Measurements from ENCODE around the gene DUSP18.

DUSP18 gene

DNA sequence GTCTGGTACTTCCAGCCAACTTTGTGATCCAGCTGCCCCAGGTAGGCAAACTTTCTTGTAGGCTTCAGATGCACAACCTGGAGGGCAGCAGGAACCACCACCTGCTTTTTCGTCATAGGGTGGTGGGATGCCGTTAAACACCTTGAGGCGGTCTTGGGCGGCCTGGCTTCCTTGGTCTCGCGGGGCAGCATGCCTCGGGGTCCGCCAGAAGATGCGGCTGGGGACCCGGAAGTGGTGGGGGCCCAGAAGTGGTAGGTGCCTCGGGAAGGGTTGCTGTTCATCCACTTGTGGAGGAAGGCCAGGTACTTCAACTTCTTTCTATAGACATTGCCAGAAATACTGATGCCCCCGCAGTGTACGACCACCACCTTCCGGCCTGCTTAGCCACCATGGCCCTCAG, 13.3 kb downstream of the DUSP18 start:
- no peak overlapping the region for H3K4me3 ChIP-seq (ENCODE audit: low read depth, low read length)
- no peaks in the 10 kb centered on the region for H3K4me1 ChIP-seq (ENCODE audit: control insufficient read depth, insufficient read depth, low read length)
- no peak overlapping the region for H3K9ac ChIP-seq (ENCODE audit: low read length)
- no peaks in the 10 kb centered on the region for H3K9me3 ChIP-seq (ENCODE audit: control insufficient read depth, insufficient read depth, low read depth, low read length)
- no peak overlapping the region for H3K27ac ChIP-seq (ENCODE audit: low read depth, low read length)
- H3K36me3 ChIP-seq (ENCODE audit: control insufficient read depth, insufficient read depth, low read length): no peaks in the 10 kb centered on the region
- H3K27me3 ChIP-seq (ENCODE audit: control insufficient read depth, insufficient read depth, low read length): no peaks in the 10 kb centered on the region

GRCh38 chr22:30652852-30653251, 14.8 kb downstream of the DUSP18 start:
- no peak overlapping the region for H3K27ac ChIP-seq (ENCODE audit: low read depth, low read length)
- no peak overlapping the region for H3K9ac ChIP-seq (ENCODE audit: low read length)
- H3K9me3 ChIP-seq (ENCODE audit: control insufficient read depth, insufficient read depth, low read depth, low read length): no peaks in the 10 kb centered on the region
- H3K4me3 ChIP-seq (ENCODE audit: low read depth, low read length): no peak overlapping the region
- no peaks in the 10 kb centered on the region for H3K36me3 ChIP-seq (ENCODE audit: control insufficient read depth, insufficient read depth, low read length)
- H3K4me1 ChIP-seq (ENCODE audit: control insufficient read depth, insufficient read depth, low read length): peaks cover 3% of the 10 kb centered on the region; the same call in 1 of the 2 replicates
- H3K27me3 ChIP-seq (ENCODE audit: control insufficient read depth, insufficient read depth, low read length): no peaks in the 10 kb centered on the region

DNA sequence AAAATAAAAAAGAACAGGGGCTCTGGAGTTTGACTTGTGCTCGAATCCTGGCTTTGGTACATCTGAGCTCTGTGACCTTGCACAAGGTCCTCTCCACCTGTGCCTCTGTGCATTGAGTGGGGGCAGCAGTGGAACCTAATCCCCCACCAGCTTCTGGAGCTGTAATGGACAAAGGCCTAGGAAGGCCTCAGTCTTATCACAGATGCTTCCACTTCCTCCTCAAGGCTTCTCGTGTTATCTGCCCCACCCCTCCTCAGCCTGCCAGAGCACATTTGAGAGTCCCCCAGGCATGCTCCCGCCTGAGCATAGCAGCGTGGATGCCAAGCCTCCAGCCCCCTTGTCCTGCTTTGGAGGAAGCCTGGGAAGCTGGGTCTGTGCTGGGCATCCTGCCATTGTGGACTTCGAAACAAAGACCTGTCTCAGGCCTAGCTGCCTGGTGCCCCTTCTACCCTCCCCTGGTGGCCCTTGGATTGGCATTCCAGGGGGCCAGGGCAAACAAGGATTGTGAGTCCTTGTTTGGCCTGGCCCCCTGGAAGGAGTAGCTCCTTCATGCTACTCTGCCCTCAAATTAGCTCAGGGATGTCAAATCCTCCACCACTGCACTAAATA, 17.1 kb downstream of the DUSP18 start:
- no peaks in the 10 kb centered on the region for H3K9me3 ChIP-seq (ENCODE audit: control insufficient read depth, insufficient read depth, low read depth, low read length)
- peaks cover 3% of the 10 kb centered on the region; the same call in 1 of the 2 replicates for H3K4me1 ChIP-seq (ENCODE audit: control insufficient read depth, insufficient read depth, low read length)
- H3K36me3 ChIP-seq (ENCODE audit: control insufficient read depth, insufficient read depth, low read length): no peaks in the 10 kb centered on the region
- no peak overlapping the region for H3K9ac ChIP-seq (ENCODE audit: low read length)
- no peak overlapping the region for H3K27ac ChIP-seq (ENCODE audit: low read depth, low read length)
- H3K4me3 ChIP-seq (ENCODE audit: low read depth, low read length): no peak overlapping the region
- no peaks in the 10 kb centered on the region for H3K27me3 ChIP-seq (ENCODE audit: control insufficient read depth, insufficient read depth, low read length)

DNA sequence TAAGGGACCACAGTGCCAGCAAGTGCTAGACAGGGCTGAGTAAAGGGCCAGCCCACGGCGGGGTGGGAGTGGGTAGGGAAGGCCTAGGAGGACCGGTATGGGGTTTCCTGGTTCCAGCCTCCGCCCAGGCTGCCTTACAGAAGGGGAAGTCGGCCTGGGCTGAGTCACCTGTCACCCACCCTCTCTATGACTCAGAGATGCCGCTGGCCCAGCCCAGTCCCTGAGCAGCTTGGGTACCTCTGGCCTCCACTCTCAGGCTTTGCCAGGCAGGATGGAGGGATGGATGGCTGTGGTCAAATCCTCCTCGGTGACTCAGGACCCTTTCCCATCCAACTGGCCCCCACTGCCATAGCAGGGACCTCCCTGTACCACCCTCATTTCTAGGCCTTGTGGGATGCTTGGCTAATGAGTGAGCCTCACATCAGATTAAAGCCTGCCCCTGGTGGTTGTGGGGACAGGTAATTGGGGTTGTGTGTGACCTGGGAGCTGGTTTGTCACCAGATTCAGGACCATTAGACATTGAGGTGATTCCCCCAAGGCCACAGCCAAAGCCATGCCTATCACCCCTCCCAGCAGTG, 18.2 kb downstream of the DUSP18 start:
- Histone ChIP-seq H3K27ac (ENCODE audit: low read depth, low read length) (no peak overlapping the region), H3K27me3 (ENCODE audit: control insufficient read depth, insufficient read depth, low read length) (no peaks in the 10 kb centered on the region), H3K9me3 (ENCODE audit: control insufficient read depth, insufficient read depth, low read depth, low read length) (no peaks in the 10 kb centered on the region), H3K4me3 (ENCODE audit: low read depth, low read length) (no peak overlapping the region), H3K9ac (ENCODE audit: low read length) (no peak overlapping the region), H3K4me1 (ENCODE audit: control insufficient read depth, insufficient read depth, low read length) (peaks cover 3% of the 10 kb centered on the region; the same call in 1 of the 2 replicates), H3K36me3 (ENCODE audit: control insufficient read depth, insufficient read depth, low read length) (no peaks in the 10 kb centered on the region)

GRCh38 chr22:30648825-30649224, 18.9 kb downstream of the DUSP18 start:
- H3K9me3 ChIP-seq (ENCODE audit: control insufficient read depth, insufficient read depth, low read depth, low read length): no peaks in the 10 kb centered on the region
- H3K4me1 ChIP-seq (ENCODE audit: control insufficient read depth, insufficient read depth, low read length): peaks cover 3% of the 10 kb centered on the region; the same call in 1 of the 2 replicates
- H3K27ac ChIP-seq (ENCODE audit: low read depth, low read length): no peak overlapping the region
- no peaks in the 10 kb centered on the region for H3K36me3 ChIP-seq (ENCODE audit: control insufficient read depth, insufficient read depth, low read length)
- no peaks in the 10 kb centered on the region for H3K27me3 ChIP-seq (ENCODE audit: control insufficient read depth, insufficient read depth, low read length)
- no peak overlapping the region for H3K4me3 ChIP-seq (ENCODE audit: low read depth, low read length)
- no peak overlapping the region for H3K9ac ChIP-seq (ENCODE audit: low read length)

DNA sequence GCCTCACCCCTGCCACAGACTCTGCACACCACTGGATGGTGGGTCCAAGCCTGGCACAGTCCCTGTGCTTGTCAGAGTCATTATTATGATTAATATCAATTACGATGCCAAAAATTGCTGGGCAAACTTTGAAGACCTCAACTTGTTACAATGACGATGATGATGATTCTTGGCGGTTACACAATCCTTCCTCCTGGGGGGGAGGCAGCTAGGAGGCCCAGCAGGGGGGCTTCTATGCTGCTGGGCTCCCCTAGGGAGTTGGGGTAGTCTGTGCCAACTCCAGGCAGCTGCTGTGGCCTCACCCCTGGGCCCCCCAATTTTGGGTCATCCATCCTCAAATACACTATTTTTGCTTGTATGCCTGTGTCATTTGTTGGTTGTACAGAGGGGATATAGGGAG, 20.1 kb downstream of the DUSP18 start:
- H3K9me3 ChIP-seq (ENCODE audit: control insufficient read depth, insufficient read depth, low read depth, low read length): no peaks in the 10 kb centered on the region
- H3K4me1 ChIP-seq (ENCODE audit: control insufficient read depth, insufficient read depth, low read length): peaks cover 3% of the 10 kb centered on the region; the same call in 1 of the 2 replicates
- H3K4me3 ChIP-seq (ENCODE audit: low read depth, low read length): no peak overlapping the region
- H3K27ac ChIP-seq (ENCODE audit: low read depth, low read length): no peak overlapping the region
- H3K9ac ChIP-seq (ENCODE audit: low read length): no peak overlapping the region
- no peaks in the 10 kb centered on the region for H3K36me3 ChIP-seq (ENCODE audit: control insufficient read depth, insufficient read depth, low read length)
- H3K27me3 ChIP-seq (ENCODE audit: control insufficient read depth, insufficient read depth, low read length): no peaks in the 10 kb centered on the region

DNA sequence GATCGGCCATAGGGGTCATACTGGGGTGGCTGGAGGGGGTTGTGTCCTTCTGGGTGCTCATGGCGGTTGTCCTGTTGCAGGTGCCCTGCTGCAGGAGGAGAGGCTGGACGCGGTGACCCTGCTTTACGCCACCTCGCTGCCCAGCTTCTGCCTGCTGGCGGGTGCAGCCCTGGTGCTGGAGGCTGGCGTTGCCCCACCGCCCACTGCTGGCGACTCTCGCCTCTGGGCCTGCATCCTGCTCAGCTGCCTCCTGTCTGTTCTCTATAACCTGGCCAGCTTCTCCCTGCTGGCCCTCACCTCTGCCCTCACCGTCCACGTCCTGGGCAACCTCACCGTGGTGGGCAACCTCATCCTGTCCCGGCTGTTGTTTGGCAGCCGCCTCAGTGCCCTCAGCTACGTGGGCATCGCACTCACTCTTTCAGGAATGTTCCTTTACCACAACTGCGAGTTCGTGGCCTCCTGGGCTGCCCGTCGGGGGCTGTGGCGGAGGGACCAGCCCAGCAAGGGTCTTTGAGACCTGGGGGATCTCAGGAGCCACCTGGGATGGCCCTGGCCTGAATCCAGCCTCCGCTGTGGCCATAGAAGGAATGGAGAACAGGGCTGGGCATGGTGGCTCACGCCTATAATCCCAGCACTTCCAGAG, 21.0 kb downstream of the DUSP18 start:
- no peaks in the 10 kb centered on the region for H3K36me3 ChIP-seq (ENCODE audit: control insufficient read depth, insufficient read depth, low read length)
- no peak overlapping the region for H3K27ac ChIP-seq (ENCODE audit: low read depth, low read length)
- no peak overlapping the region for H3K4me3 ChIP-seq (ENCODE audit: low read depth, low read length)
- peaks cover 3% of the 10 kb centered on the region; the same call in 1 of the 2 replicates for H3K4me1 ChIP-seq (ENCODE audit: control insufficient read depth, insufficient read depth, low read length)
- no peak overlapping the region for H3K9ac ChIP-seq (ENCODE audit: low read length)
- no peaks in the 10 kb centered on the region for H3K9me3 ChIP-seq (ENCODE audit: control insufficient read depth, insufficient read depth, low read depth, low read length)
- H3K27me3 ChIP-seq (ENCODE audit: control insufficient read depth, insufficient read depth, low read length): no peaks in the 10 kb centered on the region

DNA sequence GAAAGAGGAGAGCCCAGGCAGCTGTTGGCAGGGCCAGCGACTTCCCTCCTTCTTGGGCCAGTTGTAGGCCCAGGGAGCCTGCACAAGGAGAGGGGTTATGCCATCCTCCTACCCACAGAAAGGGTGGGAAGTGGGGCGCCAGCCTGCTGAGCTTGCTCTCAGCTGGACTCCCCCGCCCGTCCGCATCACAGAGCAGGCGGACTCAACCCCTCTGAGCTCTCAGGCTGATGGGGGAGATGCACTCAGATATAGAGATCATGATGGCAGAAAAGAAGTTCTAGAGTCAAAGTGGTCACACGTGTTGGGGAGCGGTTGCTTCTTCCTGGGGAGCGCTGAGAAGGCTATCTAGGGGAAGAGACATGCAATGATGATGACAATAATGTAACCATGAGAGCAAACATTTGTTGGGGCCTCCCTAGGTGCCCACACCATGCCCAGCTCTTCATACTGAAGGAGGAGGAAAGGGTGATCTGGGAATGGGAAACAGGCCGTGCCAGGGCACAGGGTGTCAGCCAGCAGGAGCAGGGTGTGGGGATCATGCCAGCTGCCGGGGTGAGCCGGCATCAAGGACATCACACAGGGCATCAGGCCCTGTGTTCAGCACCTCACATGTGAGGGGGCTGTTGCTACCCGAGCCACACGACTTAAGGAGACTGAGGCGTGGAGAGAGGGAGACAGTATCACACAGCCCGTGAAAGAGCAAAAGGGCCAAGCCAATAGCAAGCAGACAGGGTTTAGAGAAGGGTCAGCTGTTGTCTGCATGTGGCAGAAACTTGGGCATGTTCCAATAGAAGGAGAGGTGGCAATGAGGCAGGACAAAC, 24.4 kb downstream of the DUSP18 start:
- no peak overlapping the region for H3K27ac ChIP-seq (ENCODE audit: low read depth, low read length)
- no peaks in the 10 kb centered on the region for H3K4me1 ChIP-seq (ENCODE audit: control insufficient read depth, insufficient read depth, low read length)
- no peak overlapping the region for H3K9ac ChIP-seq (ENCODE audit: low read length)
- H3K9me3 ChIP-seq (ENCODE audit: control insufficient read depth, insufficient read depth, low read depth, low read length): peaks cover 2% of the 10 kb centered on the region; the same call in 1 of the 2 replicates
- H3K27me3 ChIP-seq (ENCODE audit: control insufficient read depth, insufficient read depth, low read length): no peaks in the 10 kb centered on the region
- no peak overlapping the region for H3K4me3 ChIP-seq (ENCODE audit: low read depth, low read length)
- H3K36me3 ChIP-seq (ENCODE audit: control insufficient read depth, insufficient read depth, low read length): no peaks in the 10 kb centered on the region

- no peak overlapping the region for H3K27ac ChIP-seq (ENCODE audit: low read depth, low read length)
- H3K36me3 ChIP-seq (ENCODE audit: control insufficient read depth, insufficient read depth, low read length): no peaks in the 10 kb centered on the region
- no peak overlapping the region for H3K9ac ChIP-seq (ENCODE audit: low read length)
- no peak overlapping the region for H3K4me3 ChIP-seq (ENCODE audit: low read depth, low read length)
- peaks cover 8% of the 10 kb centered on the region for H3K4me1 ChIP-seq (ENCODE audit: control insufficient read depth, insufficient read depth, low read length)
- peaks cover 2% of the 10 kb centered on the region; the same call in 1 of the 2 replicates for H3K9me3 ChIP-seq (ENCODE audit: control insufficient read depth, insufficient read depth, low read depth, low read length)
- peaks cover 7% of the 10 kb centered on the region; the same call in 1 of the 2 replicates for H3K27me3 ChIP-seq (ENCODE audit: control insufficient read depth, insufficient read depth, low read length)
Measured at GRCh38 chr22:30640839-30641430, 26.7 kb downstream of the DUSP18 start.

DNA sequence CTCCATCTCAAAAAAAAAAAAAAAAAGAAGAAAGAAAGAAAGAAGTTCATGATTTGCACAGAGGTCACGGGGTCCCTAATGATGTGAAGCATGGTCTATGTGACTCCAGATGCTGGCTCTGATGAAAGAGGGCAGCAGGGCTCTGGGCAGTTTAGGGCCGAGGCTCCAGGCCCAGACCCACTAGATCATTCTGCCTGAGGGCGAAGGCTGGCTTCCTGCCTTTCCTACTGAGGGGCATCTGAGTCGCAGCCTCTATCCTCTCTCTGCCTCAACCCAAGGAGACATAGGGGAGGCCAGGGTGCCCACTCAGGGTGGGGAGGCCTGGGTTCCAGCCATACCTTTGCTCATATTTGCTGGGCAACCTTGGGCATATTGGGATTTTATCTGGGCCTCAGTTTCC, 27.3 kb downstream of the DUSP18 start:
- peaks cover 2% of the 10 kb centered on the region; the same call in 1 of the 2 replicates for H3K9me3 ChIP-seq (ENCODE audit: control insufficient read depth, insufficient read depth, low read depth, low read length)
- no peak overlapping the region for H3K4me3 ChIP-seq (ENCODE audit: low read depth, low read length)
- peaks cover 7% of the 10 kb centered on the region; the same call in 1 of the 2 replicates for H3K27me3 ChIP-seq (ENCODE audit: control insufficient read depth, insufficient read depth, low read length)
- peaks cover 9% of the 10 kb centered on the region for H3K4me1 ChIP-seq (ENCODE audit: control insufficient read depth, insufficient read depth, low read length)
- H3K9ac ChIP-seq (ENCODE audit: low read length): no peak overlapping the region
- no peaks in the 10 kb centered on the region for H3K36me3 ChIP-seq (ENCODE audit: control insufficient read depth, insufficient read depth, low read length)
- no peak overlapping the region for H3K27ac ChIP-seq (ENCODE audit: low read depth, low read length)

Data from HUES6 (cell line).